HEK293 (cell line): ENCODE results near the gene CNOT8.
A peak's percentile ranks its signal among the peaks of the same experiment; 100 is the strongest.

ENCODE experiments used
- CTCF ChIA-PET: fragments of 350-600 bp; formaldehyde crosslinking; extraction: SDS; loops from one replicate; lab custom pipeline; 2021; ENCODE audit warnings: antibody characterized with exemption; lab: Yijun Ruan, JAX
- POLR2A ChIA-PET: fragments of 300-600 bp; formaldehyde crosslinking; extraction: SDS; loops from one replicate; lab custom pipeline; 2020; ENCODE audit warnings: antibody characterized with exemption, inconsistent platforms; lab: Yijun Ruan, JAX
- H3K27ac ChIP-seq: fragments of 200-500 bp; sonication (Bioruptor generic); 2 replicates; pipeline ENCODE4 v1.5.1; 2014; ENCODE audit warnings: low read depth, low read length, control low read depth, inconsistent platforms; ENCODE audit errors: extremely low read depth
- H3K36me3 ChIP-seq, 2 experiments: fragments of 200-500 bp in 1 of 2; sonication (Bioruptor generic) in 1 of 2; 1 replicate in 1 of 2; 2 replicates in 1 of 2; pipeline ENCODE4 v1.5.1; 2014 to 2017; ENCODE audit warnings: inconsistent platforms in 2 of 2, low read length in 2 of 2; ENCODE audit not compliant: control insufficient read depth in 2 of 2, insufficient read depth in 1 of 2
- H3K4me1 ChIP-seq: fragments of 200-500 bp; sonication (Bioruptor generic); 2 replicates; pipeline ENCODE4 v1.5.1; 2014; ENCODE audit warnings: mild to moderate bottlenecking, low read length, inconsistent platforms; ENCODE audit not compliant: control insufficient read depth, insufficient read depth
- H3K4me3 ChIP-seq: 2 replicates; pipeline ENCODE4 v1.5.1; 2011; ENCODE audit warnings: low read depth, mild to moderate bottlenecking, control low read depth, low read length, moderate library complexity
- H3K9me3 ChIP-seq: fragments of 200-500 bp; sonication (Bioruptor generic); 2 replicates; pipeline ENCODE4 v1.5.1; 2014; ENCODE audit warnings: low read depth, low read length, inconsistent platforms; ENCODE audit not compliant: control insufficient read depth, insufficient read depth
- KLF7 ChIP-seq: fragments of 450-650 bp; formaldehyde crosslinking; IDR thresholded peaks from 2 replicates; pipeline ENCODE4 v1.5.1; 2016; ENCODE audit warnings: missing biosample characterization, missing genetic modification characterization, borderline replicate concordance
- REPIN1 ChIP-seq: fragments of 450-650 bp; formaldehyde crosslinking; IDR thresholded peaks from 2 replicates; pipeline ENCODE4 v1.5.1; 2017; ENCODE audit warnings: missing biosample characterization, missing genetic modification characterization, low read depth
- SALL2 ChIP-seq: fragments of 450-650 bp; formaldehyde crosslinking; IDR thresholded peaks from 2 replicates; pipeline ENCODE4 v1.5.0; 2017; ENCODE audit warnings: missing biosample characterization, mild to moderate bottlenecking, missing genetic modification characterization, borderline replicate concordance
- ZBTB17 ChIP-seq: fragments of 450-650 bp; formaldehyde crosslinking; IDR thresholded peaks from 2 replicates; pipeline ENCODE4 v1.5.1; 2016; ENCODE audit warnings: missing biosample characterization, missing genetic modification characterization
- ZBTB44 ChIP-seq: fragments of 450-650 bp; IDR thresholded peaks from 2 replicates; pipeline ENCODE4 v1.5.1; 2018; ENCODE audit warnings: missing biosample characterization, mild to moderate bottlenecking, missing genetic modification characterization
- ZEB2 ChIP-seq: fragments of 450-650 bp; formaldehyde crosslinking; IDR thresholded peaks from 2 replicates; pipeline ENCODE4 v1.5.1; 2016; ENCODE audit warnings: missing biosample characterization, missing genetic modification characterization
- ZFHX2 ChIP-seq: fragments of 450-650 bp; formaldehyde crosslinking; conservative IDR thresholded peaks from 2 replicates; pipeline ENCODE4 v1.5.1; 2016; ENCODE audit warnings: missing biosample characterization, missing genetic modification characterization
- ZFP41 ChIP-seq: fragments of 450-650 bp; formaldehyde crosslinking; IDR thresholded peaks from 2 replicates; pipeline ENCODE4 v1.5.1; 2016; ENCODE audit warnings: missing biosample characterization, missing genetic modification characterization, borderline replicate concordance
- ZNF19 ChIP-seq: fragments of 450-650 bp; formaldehyde crosslinking; IDR thresholded peaks from 2 replicates; pipeline ENCODE4; 2016; ENCODE audit warnings: missing biosample characterization, missing genetic modification characterization, low read depth
- ZNF350 ChIP-seq: fragments of 450-650 bp; formaldehyde crosslinking; IDR thresholded peaks from 2 replicates; pipeline ENCODE4 v1.5.0; 2017; ENCODE audit warnings: missing biosample characterization, mild to moderate bottlenecking, missing genetic modification characterization
- ZNF366 ChIP-seq: fragments of 450-650 bp; formaldehyde crosslinking; conservative IDR thresholded peaks from 2 replicates; pipeline ENCODE4 v1.5.1; 2016; ENCODE audit warnings: missing biosample characterization, missing genetic modification characterization
- ZNF433 ChIP-seq: fragments of 450-650 bp; formaldehyde crosslinking; IDR thresholded peaks from 2 replicates; pipeline ENCODE4 v1.5.1; 2016; ENCODE audit warnings: missing biosample characterization, missing genetic modification characterization, low read depth
- ZNF544 ChIP-seq: fragments of 450-650 bp; formaldehyde crosslinking; IDR thresholded peaks from 2 replicates; pipeline ENCODE4 v1.5.0; 2017; ENCODE audit warnings: missing biosample characterization, missing genetic modification characterization
- ZNF548 ChIP-seq: fragments of 450-650 bp; formaldehyde crosslinking; IDR thresholded peaks from 2 replicates; pipeline ENCODE4 v1.5.1; 2016; ENCODE audit warnings: missing biosample characterization, missing genetic modification characterization
- ZNF571 ChIP-seq: fragments of 450-650 bp; formaldehyde crosslinking; IDR thresholded peaks from 2 replicates; pipeline ENCODE4 v1.5.0; 2017; ENCODE audit warnings: missing biosample characterization, missing genetic modification characterization
- ZNF580 ChIP-seq: fragments of 450-650 bp; formaldehyde crosslinking; IDR thresholded peaks from 2 replicates; pipeline ENCODE4 v1.5.1; 2016; ENCODE audit warnings: missing biosample characterization, missing genetic modification characterization
- ZNF645 ChIP-seq: fragments of 450-650 bp; formaldehyde crosslinking; IDR thresholded peaks from 2 replicates; pipeline ENCODE4; 2016; ENCODE audit warnings: missing biosample characterization, missing genetic modification characterization
- ZSCAN16 ChIP-seq: fragments of 450-650 bp; formaldehyde crosslinking; IDR thresholded peaks from 2 replicates; pipeline ENCODE4 v1.5.1; 2016; ENCODE audit warnings: missing biosample characterization, missing genetic modification characterization
- TF ChIP-seq, protein P1 (sequence below): fragments of 450-650 bp; formaldehyde crosslinking; IDR thresholded peaks from 2 replicates; pipeline ENCODE4 v1.5.1; 2017; ENCODE audit warnings: missing biosample characterization, missing genetic modification characterization
- TF ChIP-seq, protein P2 (sequence below): fragments of 450-650 bp; IDR thresholded peaks from 2 replicates; pipeline ENCODE4 v1.5.1; 2018; ENCODE audit warnings: missing biosample characterization, missing genetic modification characterization
- TF ChIP-seq, protein P3 (sequence below): fragments of 450-650 bp; formaldehyde crosslinking; IDR thresholded peaks from 2 replicates; pipeline ENCODE4 v1.5.1; 2017; ENCODE audit warnings: missing biosample characterization, missing genetic modification characterization

CNOT8 gene

GRCh38 chr5:154858972-154859871, 795 bp downstream of the CNOT8 start:
- Histone ChIP-seq H3K4me3 (peak overlapping the region; percentile 90), H3K4me1 (0 out of 2 replicates have a peak, but pooled peaks cover 3% of the 10 kb centered on the region), H3K27ac (peak overlapping the region; percentile 89; the same call in 1 of the 2 replicates), H3K9me3 (no peaks in the 10 kb centered on the region), H3K36me3 (peaks cover 8 to 16% of the 10 kb centered on the region in 2 experiments; a peak in 2 of 3 replicates)
- ChIA-PET CTCF (no interaction called here), POLR2A (interaction anchor here (0.7 to 1.8 kb wide), 3 partner anchors 8 to 14 kb away, joined by 3 to 7 read pairs (median 6); no protein-coding TSS in a partner anchor)
- TF ChIP-seq ZNF366 (tag by site-specific recombination) (no peak), ZNF580 (tag by site-specific recombination) (peak; percentile 9; the same call in 1 of the 2 replicates), REPIN1 (tag by site-specific recombination) (0 out of 2 replicates have a peak, but pooled peaks have one; percentile 19)

DNA sequence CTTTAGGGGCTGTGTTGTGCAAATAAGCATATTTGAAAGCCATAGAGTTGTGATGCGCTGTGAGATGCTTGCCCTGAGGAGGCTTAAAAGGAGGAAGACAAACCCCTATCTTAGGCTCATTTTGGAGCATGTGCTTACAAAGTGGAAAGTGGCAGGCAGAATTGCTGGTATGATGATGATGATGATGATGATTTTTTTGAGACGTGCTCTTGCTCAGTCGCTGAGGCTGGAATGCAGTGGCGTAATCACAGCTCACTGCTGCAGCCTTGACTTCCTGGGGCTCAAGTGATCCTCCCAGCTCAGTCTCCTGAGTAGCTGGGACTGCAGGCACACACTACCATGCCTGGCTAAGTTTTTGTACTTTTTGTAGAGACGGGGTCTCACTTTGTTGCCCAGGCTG, 1.7 kb downstream of the CNOT8 start:
- Histone ChIP-seq H3K36me3 (peaks cover 14 to 25% of the 10 kb centered on the region in 2 experiments), H3K27ac (no peak overlapping the region), H3K9me3 (no peaks in the 10 kb centered on the region), H3K4me3 (peak overlapping the region; percentile 90), H3K4me1 (0 out of 2 replicates have a peak, but pooled peaks cover 3% of the 10 kb centered on the region)
- CTCF ChIA-PET, result no interaction called here
- POLR2A ChIA-PET, result interaction anchor here (1.8 kb wide), 1 partner anchor 9 kb away, joined by 6 read pairs; no protein-coding TSS in a partner anchor
- no peak for TF ChIP-seq ZNF19 (tag by site-specific recombination)
- TF ChIP-seq ZNF433 (tag by site-specific recombination), result no peak
- TF ChIP-seq ZNF544 (tag by site-specific recombination), result no peak
- TF ChIP-seq ZBTB44, result no peak
- TF ChIP-seq, protein P1, sequence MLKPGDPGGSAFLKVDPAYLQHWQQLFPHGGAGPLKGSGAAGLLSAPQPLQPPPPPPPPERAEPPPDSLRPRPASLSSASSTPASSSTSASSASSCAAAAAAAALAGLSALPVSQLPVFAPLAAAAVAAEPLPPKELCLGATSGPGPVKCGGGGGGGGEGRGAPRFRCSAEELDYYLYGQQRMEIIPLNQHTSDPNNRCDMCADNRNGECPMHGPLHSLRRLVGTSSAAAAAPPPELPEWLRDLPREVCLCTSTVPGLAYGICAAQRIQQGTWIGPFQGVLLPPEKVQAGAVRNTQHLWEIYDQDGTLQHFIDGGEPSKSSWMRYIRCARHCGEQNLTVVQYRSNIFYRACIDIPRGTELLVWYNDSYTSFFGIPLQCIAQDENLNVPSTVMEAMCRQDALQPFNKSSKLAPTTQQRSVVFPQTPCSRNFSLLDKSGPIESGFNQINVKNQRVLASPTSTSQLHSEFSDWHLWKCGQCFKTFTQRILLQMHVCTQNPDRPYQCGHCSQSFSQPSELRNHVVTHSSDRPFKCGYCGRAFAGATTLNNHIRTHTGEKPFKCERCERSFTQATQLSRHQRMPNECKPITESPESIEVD (tag by site-specific recombination), result no peak
- TF ChIP-seq ZFHX2 (tag by site-specific recombination), result no peak
- 0 out of 2 replicates have a peak, but pooled peaks have one; percentile 38 for TF ChIP-seq ZEB2 (tag by site-specific recombination)
- TF ChIP-seq KLF7 (tag by site-specific recombination), result no peak
- TF ChIP-seq ZNF645 (tag by site-specific recombination), result no peak
- no peak for TF ChIP-seq ZNF548
- TF ChIP-seq ZFP41, result no peak
- TF ChIP-seq, protein P2, sequence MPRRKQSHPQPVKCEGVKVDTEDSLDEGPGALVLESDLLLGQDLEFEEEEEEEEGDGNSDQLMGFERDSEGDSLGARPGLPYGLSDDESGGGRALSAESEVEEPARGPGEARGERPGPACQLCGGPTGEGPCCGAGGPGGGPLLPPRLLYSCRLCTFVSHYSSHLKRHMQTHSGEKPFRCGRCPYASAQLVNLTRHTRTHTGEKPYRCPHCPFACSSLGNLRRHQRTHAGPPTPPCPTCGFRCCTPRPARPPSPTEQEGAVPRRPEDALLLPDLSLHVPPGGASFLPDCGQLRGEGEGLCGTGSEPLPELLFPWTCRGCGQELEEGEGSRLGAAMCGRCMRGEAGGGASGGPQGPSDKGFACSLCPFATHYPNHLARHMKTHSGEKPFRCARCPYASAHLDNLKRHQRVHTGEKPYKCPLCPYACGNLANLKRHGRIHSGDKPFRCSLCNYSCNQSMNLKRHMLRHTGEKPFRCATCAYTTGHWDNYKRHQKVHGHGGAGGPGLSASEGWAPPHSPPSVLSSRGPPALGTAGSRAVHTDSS (tag by site-specific recombination), result peak; percentile 88
- no peak for TF ChIP-seq ZSCAN16 (tag by site-specific recombination)
- TF ChIP-seq ZNF350, result no peak
- TF ChIP-seq, protein P3, sequence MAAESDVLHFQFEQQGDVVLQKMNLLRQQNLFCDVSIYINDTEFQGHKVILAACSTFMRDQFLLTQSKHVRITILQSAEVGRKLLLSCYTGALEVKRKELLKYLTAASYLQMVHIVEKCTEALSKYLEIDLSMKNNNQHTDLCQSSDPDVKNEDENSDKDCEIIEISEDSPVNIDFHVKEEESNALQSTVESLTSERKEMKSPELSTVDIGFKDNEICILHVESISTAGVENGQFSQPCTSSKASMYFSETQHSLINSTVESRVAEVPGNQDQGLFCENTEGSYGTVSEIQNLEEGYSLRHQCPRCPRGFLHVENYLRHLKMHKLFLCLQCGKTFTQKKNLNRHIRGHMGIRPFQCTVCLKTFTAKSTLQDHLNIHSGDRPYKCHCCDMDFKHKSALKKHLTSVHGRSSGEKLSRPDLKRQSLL (tag by site-specific recombination), result no peak
- no peak for TF ChIP-seq SALL2 (tag by site-specific recombination)
- TF ChIP-seq ZNF571, result no peak
- TF ChIP-seq ZBTB17, result peak; percentile 66
